Breast epithelium (tissue), 4 donors: ENCODE data around the gene KCNJ13. TPM values are rescaled to one million over a fixed set of nuclear protein-coding genes. Genes with fewer than 3 reads are reported as not detected.

Experiments
- DNase-seq, 2 donors: peaks; one replicate each; pipeline ENCODE4 v3.0.0-alpha.2; 2019; ENCODE audit warnings: low spot score in 2 of 2
- H3K27ac ChIP-seq, 2 donors: fragments of 200-600 bp; sonication (generic) in 1 of 2; one replicate each; pipeline ENCODE4 v1.5.1; 2016 to 2019; ENCODE audit warnings: mild to moderate bottlenecking in 1 of 2
- H3K27me3 ChIP-seq, 2 donors: fragments of 200-600 bp; sonication (generic) in 1 of 2; one replicate each; pipeline versions ENCODE4 v1.5.1 to v1.6.0; 2017 to 2019; ENCODE audit warnings: control low read depth in 1 of 2, mild to moderate bottlenecking in 1 of 2
- H3K36me3 ChIP-seq: fragments of 200-600 bp; one replicate; pipeline ENCODE4 v1.5.1; 2019
- H3K4me1 ChIP-seq, 2 donors: fragments of 200-600 bp; sonication (generic); one replicate each; pipeline ENCODE4 v1.5.1; 2016 to 2019; ENCODE audit warnings: control low read depth in 1 of 2
- H3K4me3 ChIP-seq, 3 donors: fragments of 200-600 bp; sonication (generic); 1 replicate in 2 of 3; 2 replicates in 1 of 3; pipeline ENCODE4 v1.5.1; 2016 to 2019; ENCODE audit warnings: mild to moderate bottlenecking in 3 of 3, moderate library complexity in 2 of 3
- H3K9me3 ChIP-seq, 2 donors: fragments of 200-600 bp; sonication (generic) in 1 of 2; one replicate each; pipeline ENCODE4 v1.5.1; 2016 to 2019; ENCODE audit warnings: control low read depth in 1 of 2
- POLR2A ChIP-seq: fragments of 450-650 bp; IDR thresholded peaks from one replicate; pipeline ENCODE4 v1.6.1; 2016; ENCODE audit warnings: antibody characterized with exemption, mild to moderate bottlenecking, moderate library complexity
- POLR2AphosphoS5 ChIP-seq, 3 donors: sonication (generic); formaldehyde crosslinking; IDR thresholded peaks; one replicate each; pipeline ENCODE4 v1.6.1; 2017; ENCODE audit warnings: antibody characterized with exemption in 3 of 3
- intact Hi-C: fragments of 100-400 bp; cut with DNase I; formaldehyde crosslinking; loops from one replicate; pipeline ENCODE4 v1.15.1; 2023; ENCODE audit warnings: low total_unique reads
- total RNA-seq, 3 donors: library from RNA; depleted of rRNA; stranded (reverse); fragments of >200 nt; gene quantifications; one replicate each; pipeline ENCODE4 v1.1.0, GENCODE V29; 2016
- TF ChIP-seq, protein P1 (sequence below), 3 donors: fragments of 450-650 bp; IDR thresholded peaks; one replicate each; pipeline ENCODE4 v1.5.1; 2016 to 2017; ENCODE audit warnings: antibody characterized with exemption in 3 of 3, mild to moderate bottlenecking in 3 of 3, moderate library complexity in 3 of 3

The KCNJ13 gene
- total RNA-seq, 3 donors from 2014 or later: 0.73 TPM; not detected in 2

DNA sequence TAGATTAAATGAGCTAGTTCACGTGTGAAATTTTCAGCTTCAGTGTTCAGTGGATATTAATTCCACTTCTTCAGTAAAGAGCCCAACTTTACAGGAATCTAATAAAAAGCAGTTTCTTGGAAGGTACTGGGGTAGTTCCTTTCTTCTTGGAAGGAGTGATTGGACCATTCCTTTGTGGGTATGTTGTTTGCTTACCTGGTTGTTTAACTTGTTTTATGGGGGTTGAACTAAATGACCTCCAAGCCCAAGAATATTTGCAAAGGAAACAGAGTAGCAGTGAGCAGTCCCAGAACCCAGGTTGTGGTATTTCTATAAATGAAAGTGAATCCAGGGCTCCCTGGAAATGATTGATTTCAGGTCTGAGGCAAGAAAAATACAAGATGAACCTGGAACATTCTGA is 31.4 kb downstream of the KCNJ13 start:
- TF ChIP-seq POLR2AphosphoS5 (IDR thresholded peaks at IDR 0.05): no peak
- TF ChIP-seq, protein P1, sequence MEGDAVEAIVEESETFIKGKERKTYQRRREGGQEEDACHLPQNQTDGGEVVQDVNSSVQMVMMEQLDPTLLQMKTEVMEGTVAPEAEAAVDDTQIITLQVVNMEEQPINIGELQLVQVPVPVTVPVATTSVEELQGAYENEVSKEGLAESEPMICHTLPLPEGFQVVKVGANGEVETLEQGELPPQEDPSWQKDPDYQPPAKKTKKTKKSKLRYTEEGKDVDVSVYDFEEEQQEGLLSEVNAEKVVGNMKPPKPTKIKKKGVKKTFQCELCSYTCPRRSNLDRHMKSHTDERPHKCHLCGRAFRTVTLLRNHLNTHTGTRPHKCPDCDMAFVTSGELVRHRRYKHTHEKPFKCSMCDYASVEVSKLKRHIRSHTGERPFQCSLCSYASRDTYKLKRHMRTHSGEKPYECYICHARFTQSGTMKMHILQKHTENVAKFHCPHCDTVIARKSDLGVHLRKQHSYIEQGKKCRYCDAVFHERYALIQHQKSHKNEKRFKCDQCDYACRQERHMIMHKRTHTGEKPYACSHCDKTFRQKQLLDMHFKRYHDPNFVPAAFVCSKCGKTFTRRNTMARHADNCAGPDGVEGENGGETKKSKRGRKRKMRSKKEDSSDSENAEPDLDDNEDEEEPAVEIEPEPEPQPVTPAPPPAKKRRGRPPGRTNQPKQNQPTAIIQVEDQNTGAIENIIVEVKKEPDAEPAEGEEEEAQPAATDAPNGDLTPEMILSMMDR (IDR thresholded peaks at IDR 0.05): no peak
- no peak for TF ChIP-seq POLR2A
- Histone ChIP-seq H3K4me3 (no peak overlapping the region), H3K36me3 (peaks cover 13% of the 10 kb centered on the region), H3K27me3 (no peaks in the 10 kb centered on the region), H3K9me3 (no peaks in the 10 kb centered on the region), H3K27ac (no peak overlapping the region), H3K4me1 (no peaks in the 10 kb centered on the region)
- intact Hi-C loops: no loop called here
- DNase-seq: no peak

DNA sequence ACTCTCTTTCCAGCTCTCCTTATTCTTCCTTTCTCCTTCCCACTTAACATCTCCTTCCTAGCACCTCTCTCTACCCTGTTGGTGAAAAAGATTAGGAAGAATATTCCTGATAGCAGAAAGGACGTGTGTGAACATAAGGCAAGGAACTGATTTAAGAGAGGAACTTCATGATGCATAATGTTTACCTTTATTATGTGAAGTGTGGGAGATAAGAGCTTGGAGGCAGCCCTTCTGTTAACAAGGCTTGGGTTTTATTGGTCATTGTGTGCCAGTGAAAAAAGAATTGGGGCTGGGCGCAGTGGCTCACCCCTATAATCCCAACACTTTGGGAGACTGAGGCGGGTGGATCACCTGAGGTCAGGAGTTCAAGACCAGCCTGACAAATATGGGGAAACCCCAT is 34.4 kb downstream of the KCNJ13 start:
- TF ChIP-seq POLR2AphosphoS5 (IDR thresholded peaks at IDR 0.05) (no peak), POLR2A (no peak)
- TF ChIP-seq, protein P1 (IDR thresholded peaks at IDR 0.05): no peak
- intact Hi-C loops: no loop called here
- H3K4me3 ChIP-seq: no peak overlapping the region
- no peaks in the 10 kb centered on the region for H3K27me3 ChIP-seq
- no peaks in the 10 kb centered on the region for H3K4me1 ChIP-seq
- H3K9me3 ChIP-seq: no peaks in the 10 kb centered on the region
- DNase-seq: no peak
- no peak overlapping the region for H3K27ac ChIP-seq
- no peaks in the 10 kb centered on the region for H3K36me3 ChIP-seq

DNA sequence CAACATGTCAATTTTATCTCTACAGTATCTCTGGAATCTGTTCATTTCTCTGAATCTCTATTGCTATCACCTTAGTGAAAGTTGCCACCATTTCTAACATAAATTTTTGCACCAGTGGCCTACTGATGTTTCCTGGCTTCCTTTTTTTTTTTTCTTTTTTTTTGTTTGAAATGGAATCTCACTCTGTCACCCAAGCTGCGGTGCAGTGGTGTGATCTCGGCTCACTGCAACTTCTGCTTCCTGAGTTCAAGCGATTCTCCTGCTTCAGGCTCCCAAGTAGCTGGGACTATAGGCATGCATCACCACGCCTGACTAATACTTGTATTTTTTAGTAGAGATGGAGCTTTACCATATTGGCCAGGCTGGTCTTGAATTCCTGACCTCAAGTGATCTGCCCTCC is 35.1 kb downstream of the KCNJ13 start:
- no peak for TF ChIP-seq POLR2A
- TF ChIP-seq, protein P1 (IDR thresholded peaks at IDR 0.05): no peak
- H3K36me3 ChIP-seq: no peaks in the 10 kb centered on the region
- no peaks in the 10 kb centered on the region for H3K9me3 ChIP-seq
- DNase-seq: no peak
- no peak overlapping the region for H3K27ac ChIP-seq
- H3K4me1 ChIP-seq: no peaks in the 10 kb centered on the region
- intact Hi-C loops: no loop called here
- no peak overlapping the region for H3K4me3 ChIP-seq
- no peaks in the 10 kb centered on the region for H3K27me3 ChIP-seq

DNA sequence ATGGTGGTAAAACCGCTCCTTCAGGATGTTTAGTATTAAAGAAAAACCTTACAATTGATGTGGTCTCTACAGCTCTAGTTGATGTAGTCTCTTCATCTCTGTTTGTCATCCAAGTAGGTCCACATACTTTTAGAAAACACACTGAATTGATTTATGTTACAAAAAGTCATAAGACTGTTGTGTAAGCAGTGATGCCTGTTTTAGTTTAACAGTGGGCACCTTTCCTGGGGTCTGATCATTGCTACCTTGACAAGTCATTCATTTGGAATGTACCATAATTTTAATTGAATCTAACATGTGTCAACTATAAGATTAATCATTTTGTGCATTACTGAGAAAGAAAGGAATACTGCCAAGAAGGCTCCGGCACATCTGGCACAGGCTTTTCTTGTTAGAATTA is 44.9 kb downstream of the KCNJ13 start:
- H3K36me3 ChIP-seq: no peaks in the 10 kb centered on the region
- no peak overlapping the region for H3K27ac ChIP-seq
- no peak for TF ChIP-seq POLR2A
- TF ChIP-seq POLR2AphosphoS5 (IDR thresholded peaks at IDR 0.05): no peak
- TF ChIP-seq, protein P1 (IDR thresholded peaks at IDR 0.05): no peak
- no peaks in the 10 kb centered on the region for H3K27me3 ChIP-seq
- no peak for DNase-seq
- no peaks in the 10 kb centered on the region for H3K9me3 ChIP-seq
- intact Hi-C loops: no loop called here
- no peak overlapping the region for H3K4me3 ChIP-seq
- H3K4me1 ChIP-seq: no peaks in the 10 kb centered on the region

DNA sequence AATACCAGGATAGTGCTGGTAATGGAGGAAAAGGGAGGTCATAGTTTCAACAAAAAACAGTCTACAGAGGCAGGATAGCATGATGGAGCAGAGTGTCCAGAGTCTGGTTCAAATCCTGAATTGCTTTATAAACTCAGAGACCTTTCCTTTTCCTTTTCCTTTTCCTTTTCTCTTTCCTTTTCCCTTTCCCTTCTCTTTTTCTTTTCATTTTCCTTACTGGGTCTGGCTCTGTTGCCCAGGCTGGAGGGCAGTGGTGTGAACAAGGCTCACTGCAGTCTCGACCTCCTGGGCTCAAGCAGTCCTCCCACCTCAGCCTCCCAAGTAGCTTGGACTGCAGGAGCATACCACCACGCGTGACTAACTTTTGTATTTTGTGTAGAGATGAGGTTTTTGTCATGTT is 47.6 kb downstream of the KCNJ13 start:
- no peaks in the 10 kb centered on the region for H3K27me3 ChIP-seq
- intact Hi-C loops: no loop called here
- H3K36me3 ChIP-seq: no peaks in the 10 kb centered on the region
- no peaks in the 10 kb centered on the region for H3K4me1 ChIP-seq
- TF ChIP-seq POLR2A: no peak
- TF ChIP-seq, protein P1 (IDR thresholded peaks at IDR 0.05): no peak
- H3K9me3 ChIP-seq: no peaks in the 10 kb centered on the region
- no peak overlapping the region for H3K27ac ChIP-seq
- H3K4me3 ChIP-seq: no peak overlapping the region
- DNase-seq: no peak
